Coronary artery (tissue), 2 donors: ENCODE data around the gene AGBL5.

ENCODE experiments used
- DNase-seq: peaks from one replicate; pipeline ENCODE4 v3.0.0-alpha.2; 2017; ENCODE audit warnings: low spot score
- H3K27ac ChIP-seq, 2 donors: fragments of 200-600 bp; sonication (generic); one replicate each; pipeline ENCODE4 v1.5.1; 2016 to 2019
- H3K4me3 ChIP-seq: fragments of 200-600 bp; sonication (generic); 2 replicates; pipeline ENCODE4 v1.5.1; 2016; ENCODE audit warnings: mild to moderate bottlenecking, moderate library complexity
- TF ChIP-seq, protein P1 (sequence below): fragments of 200-600 bp; sonication (generic); IDR thresholded peaks from one replicate; pipeline ENCODE4 v1.5.1; 2019; ENCODE audit warnings: antibody characterized with exemption

AGBL5 gene

DNA sequence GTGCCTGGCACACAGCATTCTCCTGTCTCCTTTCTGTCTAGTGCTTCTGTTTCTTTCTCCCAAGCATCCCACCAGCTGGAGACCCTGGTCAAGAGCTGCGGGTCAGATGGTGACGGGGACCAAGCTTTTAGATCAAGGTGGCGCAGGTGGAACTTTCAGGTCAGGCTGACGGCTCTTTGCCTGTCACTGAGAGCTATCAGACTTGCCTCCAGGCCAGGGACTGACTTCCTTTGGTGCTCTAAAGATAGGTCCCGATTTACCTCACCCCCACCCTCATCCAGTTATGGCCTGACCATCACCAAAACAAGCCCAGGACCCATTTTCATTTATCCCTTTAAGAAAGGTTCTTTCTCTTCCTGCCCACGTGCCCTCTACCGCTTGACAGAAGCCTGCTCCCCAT, 25.8 kb downstream of the AGBL5 start:
- Histone ChIP-seq H3K27ac (peak overlapping the region; percentile 95 to 96), H3K4me3 (no peak overlapping the region)
- TF ChIP-seq, protein P1, sequence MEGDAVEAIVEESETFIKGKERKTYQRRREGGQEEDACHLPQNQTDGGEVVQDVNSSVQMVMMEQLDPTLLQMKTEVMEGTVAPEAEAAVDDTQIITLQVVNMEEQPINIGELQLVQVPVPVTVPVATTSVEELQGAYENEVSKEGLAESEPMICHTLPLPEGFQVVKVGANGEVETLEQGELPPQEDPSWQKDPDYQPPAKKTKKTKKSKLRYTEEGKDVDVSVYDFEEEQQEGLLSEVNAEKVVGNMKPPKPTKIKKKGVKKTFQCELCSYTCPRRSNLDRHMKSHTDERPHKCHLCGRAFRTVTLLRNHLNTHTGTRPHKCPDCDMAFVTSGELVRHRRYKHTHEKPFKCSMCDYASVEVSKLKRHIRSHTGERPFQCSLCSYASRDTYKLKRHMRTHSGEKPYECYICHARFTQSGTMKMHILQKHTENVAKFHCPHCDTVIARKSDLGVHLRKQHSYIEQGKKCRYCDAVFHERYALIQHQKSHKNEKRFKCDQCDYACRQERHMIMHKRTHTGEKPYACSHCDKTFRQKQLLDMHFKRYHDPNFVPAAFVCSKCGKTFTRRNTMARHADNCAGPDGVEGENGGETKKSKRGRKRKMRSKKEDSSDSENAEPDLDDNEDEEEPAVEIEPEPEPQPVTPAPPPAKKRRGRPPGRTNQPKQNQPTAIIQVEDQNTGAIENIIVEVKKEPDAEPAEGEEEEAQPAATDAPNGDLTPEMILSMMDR: no peak
- DNase-seq: no peak

DNA sequence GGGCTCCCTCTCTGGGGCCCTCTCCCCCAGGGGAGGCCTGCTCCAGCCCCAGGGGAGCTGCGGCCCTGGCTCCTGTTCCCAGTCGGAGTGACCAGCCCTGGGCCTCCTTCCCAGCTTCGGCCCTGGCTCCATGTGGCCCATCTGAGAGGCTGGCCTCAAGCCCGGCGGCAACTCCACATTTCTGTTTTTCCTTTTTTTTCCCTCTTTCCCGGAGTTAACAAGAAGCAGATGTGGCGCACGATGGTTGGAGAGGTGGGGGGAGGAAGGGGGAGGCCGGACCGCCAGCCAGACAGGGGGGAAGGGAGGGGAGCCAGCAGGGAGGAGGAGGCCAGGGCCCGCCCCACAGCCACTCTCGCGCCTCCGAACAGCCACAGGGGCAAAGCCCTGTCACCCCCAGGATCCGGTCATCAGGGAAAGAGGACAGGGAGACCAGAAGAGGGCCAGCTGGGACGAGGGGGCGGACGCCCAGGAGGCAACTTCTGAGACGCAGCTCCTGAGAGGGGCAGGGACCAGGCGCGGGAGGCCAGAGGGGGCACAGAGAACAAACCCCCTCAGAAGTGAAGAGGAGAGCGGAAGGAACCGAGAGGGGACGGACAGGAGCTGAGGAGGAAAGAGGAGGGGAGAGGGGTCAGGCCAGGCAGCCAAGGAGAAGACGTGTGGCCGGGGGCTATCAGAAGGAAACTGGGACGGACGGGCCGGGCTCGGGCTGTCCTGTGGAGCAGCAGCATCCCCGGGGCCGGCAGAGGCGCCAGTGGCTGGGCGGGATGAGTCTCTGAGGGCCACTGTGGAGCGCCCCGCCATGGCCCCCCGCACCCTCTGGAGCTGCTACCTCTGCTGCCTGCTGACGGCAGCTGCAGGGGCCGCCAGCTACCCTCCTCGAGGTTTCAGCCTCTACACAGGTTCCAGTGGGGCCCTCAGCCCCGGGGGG, 27.1 kb downstream of the AGBL5 start, which contains the start of gene EMILIN1:
EMILIN1 (plus strand) TSS at position 349 of the 928 bp plus-strand sequence; CDS start at position 800, 451 bp downstream.
- TF ChIP-seq, protein P1: no peak
- DNase-seq: peak; percentile 97
- peak within 1 kb of the TSS; percentile 90 for H3K4me3 ChIP-seq
- H3K27ac ChIP-seq: peak within 1 kb of the TSS; percentile 95 to 96

DNA sequence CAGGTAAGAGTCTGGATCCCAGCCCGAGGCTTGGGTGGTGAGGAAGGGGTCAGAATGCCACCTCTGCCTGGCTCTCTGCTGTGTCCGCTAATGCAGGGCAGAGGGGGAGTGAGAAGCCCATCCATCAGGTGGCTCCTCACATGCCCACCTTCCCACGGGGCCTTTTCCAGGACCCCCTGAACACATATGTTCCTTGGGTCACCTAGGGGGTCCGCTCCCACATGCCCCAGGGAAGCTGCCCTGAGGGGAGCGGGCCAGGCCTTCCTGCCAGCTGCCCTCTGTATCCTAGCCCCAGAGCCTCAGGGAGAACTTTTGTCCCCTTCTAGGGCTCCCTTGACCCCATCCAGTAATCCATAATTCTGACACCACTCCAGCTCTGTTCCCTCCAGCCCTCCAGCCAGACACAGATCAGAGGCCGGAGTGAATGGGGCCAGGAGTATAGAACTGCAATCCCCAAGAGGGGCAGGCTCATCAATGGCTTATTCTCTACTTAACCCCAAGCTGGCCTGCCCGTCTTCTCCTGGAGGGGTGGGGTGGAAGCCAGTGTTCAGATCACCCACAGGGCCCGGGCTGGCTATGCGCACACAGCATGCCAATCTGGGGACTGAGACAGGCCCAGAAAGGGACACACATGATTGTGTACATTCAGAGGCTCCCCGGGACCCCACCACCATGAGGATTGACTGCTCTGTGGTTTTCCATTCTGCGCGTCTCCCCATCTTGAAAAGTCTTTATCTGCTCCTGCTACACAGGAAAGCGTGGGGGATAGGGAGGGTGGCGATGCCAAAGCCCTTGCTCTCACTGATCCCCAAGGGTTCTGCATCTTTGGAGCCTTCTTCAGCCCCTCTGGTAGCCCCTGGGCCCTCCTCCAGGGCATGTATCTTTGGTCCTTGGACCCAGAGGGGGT, 28.0 kb downstream of the AGBL5 start:
- Histone ChIP-seq H3K4me3 (peak overlapping the region; percentile 90), H3K27ac (peak overlapping the region; percentile 95 to 96)
- DNase-seq: no peak
- TF ChIP-seq, protein P1: no peak

DNA sequence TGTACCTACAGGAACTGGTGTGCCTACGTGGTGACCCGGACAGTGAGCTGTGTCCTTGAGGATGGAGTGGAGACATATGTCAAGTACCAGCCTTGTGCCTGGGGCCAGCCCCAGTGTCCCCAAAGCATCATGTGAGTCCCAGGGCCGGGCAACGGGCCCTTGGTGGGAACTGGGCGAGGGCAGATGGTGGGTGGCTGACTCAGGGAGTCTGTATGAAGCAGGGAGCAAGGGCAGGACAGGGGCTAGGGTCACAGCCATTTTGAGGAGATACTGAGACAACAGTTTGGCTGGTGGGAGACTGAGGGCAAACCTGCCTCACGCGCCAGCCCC, 28.6 kb downstream of the AGBL5 start:
- DNase-seq: no peak
- TF ChIP-seq, protein P1: no peak
- Histone ChIP-seq H3K4me3 (peak overlapping the region; percentile 90), H3K27ac (peak overlapping the region; percentile 95 to 96)

DNA sequence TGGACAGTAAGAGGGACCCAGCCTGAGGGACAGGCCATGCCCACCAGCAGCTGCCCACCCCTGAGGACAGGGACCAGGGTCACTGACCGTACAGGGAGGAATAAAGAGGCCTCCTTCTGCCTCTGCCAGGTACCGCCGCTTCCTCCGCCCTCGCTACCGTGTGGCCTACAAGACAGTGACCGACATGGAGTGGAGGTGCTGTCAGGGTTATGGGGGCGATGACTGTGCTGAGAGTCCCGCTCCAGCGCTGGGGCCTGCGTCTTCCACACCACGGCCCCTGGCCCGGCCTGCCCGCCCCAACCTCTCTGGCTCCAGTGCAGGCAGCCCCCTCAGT, 29.1 kb downstream of the AGBL5 start:
- no peak for DNase-seq
- Histone ChIP-seq H3K27ac (peak overlapping the region; percentile 95 to 96), H3K4me3 (peak overlapping the region; percentile 90)

DNA sequence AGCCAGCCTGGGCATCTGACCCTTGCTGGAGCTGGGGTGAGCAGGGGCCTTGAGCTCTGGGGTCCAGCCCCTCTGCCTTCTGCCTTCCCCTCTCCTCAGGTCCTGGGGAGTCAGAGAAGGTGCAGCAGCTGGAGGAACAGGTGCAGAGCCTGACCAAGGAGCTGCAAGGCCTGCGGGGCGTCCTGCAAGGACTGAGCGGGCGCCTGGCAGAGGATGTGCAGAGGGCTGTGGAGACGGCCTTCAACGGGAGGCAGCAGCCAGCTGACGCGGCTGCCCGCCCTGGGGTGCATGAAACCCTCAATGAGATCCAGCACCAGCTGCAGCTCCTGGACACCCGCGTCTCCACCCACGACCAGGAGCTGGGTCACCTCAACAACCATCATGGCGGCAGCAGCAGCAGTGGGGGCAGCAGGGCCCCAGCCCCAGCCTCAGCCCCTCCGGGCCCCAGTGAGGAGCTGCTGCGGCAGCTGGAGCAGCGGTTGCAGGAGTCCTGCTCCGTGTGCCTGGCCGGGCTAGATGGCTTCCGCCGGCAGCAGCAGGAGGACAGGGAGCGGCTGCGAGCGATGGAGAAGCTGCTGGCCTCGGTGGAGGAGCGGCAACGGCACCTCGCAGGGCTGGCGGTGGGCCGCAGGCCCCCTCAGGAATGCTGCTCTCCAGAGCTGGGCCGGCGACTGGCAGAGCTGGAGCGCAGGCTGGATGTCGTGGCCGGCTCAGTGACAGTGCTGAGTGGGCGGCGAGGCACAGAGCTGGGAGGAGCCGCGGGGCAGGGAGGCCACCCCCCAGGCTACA, 30.7 kb downstream of the AGBL5 start:
- TF ChIP-seq, protein P1: no peak
- Histone ChIP-seq H3K4me3 (no peak overlapping the region), H3K27ac (no peak overlapping the region)
- no peak for DNase-seq

More for the DNA sequence above, 29.1 kb downstream of the AGBL5 start:
- TF ChIP-seq, protein P1: no peak
